ENCODE results near the gene KRTAP17-1.
"Not testable (repeated sequence)": the region's sequence is repeated elsewhere in the genome, so short reads cannot be mapped to it uniquely, and the experiment has no call there.

Gene KRTAP17-1

DNA sequence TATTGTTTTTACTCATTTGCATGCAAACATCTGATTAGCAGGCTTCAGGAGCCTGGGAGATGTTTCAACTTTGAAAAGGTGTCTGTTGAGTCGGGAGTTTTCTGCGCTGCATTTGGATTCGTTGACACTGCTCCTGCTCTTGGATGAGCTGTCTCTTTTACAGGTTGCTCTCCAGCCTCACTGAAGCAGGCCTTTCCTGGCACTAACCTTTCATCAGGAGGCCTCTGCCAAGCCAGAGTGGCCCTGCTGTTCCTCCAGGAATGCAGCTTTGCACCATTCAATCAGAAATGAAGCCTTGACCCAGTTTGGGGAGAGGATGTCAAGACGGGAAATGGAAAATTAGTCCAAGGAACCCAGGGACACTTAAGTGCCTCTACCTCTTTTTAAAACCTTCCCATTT is 12.5 kb downstream of the KRTAP17-1 start:
- DNase-seq (ENCODE audit: low spot score) = no peak

DNA sequence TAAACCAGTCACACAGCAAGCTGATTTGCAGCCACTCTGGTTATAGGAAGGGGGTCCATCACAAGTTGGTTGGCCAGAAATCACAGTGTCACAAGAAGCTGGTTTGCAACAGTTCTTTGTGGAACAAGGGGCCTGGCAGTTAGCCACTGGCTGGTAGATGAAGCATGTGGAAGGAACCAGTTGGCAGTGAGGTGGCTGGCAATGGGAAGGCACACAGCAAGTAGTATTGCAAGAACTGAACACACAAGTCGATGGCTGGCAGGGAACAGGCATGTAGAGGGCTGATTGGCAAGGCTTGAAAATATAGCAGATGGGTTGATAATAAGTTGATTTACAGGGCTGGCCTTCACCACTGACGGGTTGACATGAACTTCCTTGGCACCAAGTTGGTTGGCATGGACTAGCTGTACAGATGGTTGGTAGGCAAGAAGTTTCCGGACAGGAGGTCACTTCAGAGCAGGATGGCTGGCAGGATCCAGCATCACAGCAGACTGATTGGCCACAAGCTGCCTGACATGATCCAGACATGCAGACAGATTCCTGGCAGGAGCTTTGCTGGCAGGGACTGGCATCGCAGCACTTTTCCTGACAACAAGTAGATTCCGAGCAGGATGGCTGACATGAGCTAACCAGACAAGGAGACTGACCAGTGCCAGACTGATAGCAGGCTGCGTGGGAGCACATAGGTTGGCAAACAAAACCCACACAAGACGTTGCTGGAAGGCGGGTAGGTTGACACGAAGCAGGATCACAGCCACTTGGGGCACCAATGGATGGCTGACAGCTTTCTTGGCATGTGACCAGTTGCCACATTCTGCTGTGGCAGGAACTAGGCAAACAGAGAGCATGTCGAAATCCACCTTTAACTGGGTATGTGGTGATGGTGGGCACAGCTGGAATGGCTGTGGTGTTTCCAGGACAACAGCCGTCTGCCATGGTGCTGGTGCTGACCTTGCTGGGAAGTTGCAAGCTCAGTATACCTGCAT is 13.3 kb downstream of the KRTAP17-1 start, which contains the start of gene KRTAP29-1:
Gene KRTAP29-1 (minus strand): TSS at position 936 of the 986 bp plus-strand sequence. CDS start 0 bp downstream, at position 936.
- DNase-seq (ENCODE audit: low spot score) = no peak

DNA sequence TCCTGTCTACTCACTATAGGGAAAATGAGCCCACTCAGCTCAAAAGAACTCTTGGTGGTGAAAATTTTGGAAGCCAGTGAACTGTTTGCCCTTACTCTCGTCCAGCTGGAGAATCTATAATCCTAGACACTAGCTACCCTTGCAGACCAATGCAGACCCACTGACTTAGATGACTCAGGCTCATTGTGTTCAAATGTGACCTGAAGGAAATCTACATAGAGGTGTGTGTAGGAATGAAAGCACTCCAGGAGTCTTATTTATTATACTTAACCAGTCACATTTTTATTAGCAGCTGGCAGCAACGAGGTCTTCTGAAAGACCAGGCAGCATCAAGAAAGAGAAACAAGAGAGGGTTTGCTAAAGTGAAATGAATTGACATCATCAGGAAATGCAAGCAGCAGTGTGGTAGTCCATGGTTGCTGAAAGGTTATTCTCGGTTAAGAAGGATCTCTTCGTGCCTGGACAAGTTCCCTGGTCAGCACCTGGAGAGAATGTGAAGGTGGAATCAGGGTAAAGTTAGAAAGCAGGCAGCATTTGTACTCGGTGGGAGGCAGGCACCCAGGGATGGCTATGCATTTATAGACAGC is 14.2 kb downstream of the KRTAP17-1 start:
- DNase-seq (ENCODE audit: low spot score) = no peak

DNA sequence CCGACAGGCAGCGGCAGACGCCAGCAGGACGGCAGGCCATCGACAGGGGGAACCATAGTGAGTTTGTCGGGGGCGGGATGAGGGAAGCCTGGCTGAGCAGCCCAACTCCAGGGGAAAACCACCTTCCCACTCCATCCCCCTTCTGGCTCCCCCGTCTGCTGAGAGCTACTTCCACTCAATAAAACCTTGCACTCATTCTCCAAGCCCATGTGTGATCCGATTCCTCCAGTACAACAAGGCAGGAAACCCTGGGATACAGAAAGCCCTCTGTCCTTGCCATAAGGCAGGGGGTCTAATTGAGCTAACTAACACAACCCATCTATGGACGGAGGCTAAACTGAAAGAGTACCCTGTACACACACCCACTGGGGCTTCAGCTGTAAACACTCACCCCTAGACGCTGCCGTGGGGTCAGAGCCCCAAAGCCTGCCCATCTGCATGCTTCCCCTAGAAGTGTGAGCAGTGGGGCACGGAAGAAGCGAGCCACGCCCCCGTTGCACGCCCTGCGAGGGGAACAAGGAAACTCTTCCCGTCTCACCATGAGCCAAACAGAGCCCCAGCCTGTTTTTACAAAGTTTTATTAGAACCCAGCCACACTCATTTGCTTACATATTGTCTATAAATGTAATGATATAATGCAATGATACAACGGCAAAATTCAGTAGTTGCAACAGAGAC is 16.9 kb downstream of the KRTAP17-1 start:
- no peak for DNase-seq (ENCODE audit: low spot score)

DNA sequence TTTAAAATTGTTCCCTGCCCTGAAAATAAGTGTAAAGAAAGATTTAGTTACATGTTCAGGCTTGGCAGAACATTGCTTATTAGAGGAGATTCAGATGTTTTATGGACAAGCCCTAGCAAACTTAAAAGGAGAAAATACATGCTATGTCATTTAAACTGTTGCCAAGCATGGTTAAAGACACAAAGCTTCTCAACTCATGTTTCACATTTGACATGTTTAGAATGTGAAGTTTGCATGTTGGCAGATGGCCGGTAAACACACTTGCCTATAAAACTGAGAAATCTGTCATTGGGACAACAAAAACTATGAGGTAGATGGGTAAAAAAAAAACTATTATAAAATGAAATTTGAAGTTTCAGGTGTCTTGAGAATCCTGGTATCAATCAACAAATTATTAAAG is 18.7 kb downstream of the KRTAP17-1 start:
- no peak for DNase-seq (ENCODE audit: low spot score)

DNA sequence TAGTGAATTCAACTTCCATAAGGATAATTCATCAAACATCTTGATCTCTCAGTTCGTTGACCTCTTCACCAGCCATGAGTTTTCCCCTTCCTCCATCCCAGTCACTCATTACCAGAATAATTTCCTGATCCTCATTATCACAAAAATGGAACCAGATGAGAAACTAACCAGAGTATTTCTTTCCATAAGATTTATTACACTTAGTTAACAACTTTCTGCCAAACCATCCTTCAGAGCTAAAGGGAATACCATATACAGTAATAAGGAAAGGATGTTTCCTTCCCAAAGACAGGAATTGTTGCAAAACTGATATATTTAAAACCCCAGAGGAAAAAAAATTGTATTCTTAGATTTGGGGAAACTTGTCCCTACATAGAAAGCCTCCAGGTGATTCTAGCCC is 21.5 kb downstream of the KRTAP17-1 start:
- no peak for DNase-seq (ENCODE audit: low spot score)

DNA sequence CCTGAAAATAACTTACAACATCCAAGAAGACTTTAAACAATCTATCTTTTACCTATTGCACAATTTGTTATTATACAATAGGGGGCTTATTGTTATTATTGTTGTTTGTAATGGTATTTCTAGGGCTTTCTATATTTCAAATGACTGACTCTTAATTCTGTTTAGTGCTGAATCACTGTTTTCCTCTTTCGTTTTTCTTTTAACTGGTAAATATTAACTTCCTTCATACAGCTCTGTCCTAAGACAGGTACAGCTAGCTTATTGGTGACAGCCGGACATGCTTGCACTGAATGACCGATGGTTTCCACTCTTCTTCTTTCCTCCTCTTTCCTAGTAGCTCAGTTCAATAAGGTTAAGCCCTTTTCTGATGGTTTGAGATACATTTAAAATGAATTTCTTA is 28.5 kb downstream of the KRTAP17-1 start:
- no peak for DNase-seq (ENCODE audit: low spot score)

DNA sequence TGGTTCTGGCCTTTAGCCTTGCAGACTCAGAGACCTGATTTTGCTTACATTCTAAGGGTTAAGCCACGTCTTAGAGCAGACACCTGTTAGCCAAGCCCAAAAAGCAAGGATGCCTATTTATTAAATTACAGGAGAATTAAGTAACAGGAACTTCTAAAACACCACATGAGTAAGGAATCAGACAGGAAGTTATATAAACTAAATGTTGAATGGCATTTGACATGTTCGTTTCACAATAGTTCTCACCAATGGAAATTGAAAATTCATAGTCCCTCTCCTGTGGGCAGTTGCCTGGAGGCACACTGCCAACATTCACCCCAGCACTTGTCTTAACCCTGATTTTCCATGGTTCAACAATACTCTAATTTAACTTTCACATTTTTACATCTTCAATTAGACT is 31.0 kb downstream of the KRTAP17-1 start:
- DNase-seq (ENCODE audit: low spot score) = no peak

DNA sequence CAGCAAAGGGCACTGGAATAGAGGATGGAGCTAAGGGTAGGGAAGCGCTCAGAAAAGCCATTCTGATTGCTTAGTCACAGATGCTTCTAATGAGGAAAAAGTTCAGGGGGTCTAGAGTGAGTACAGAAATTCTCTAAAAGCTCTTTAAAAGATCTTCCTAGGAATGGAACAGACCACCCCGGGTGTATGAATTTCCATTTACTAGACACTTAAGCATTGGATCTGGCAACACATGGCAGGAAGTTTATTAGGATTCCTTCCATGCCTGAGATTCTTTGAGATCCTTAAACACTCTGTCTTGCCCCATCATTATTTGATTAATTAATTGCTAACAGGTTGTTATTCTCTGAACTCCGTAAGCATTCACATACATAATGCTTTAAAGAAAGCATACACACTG is 31.5 kb downstream of the KRTAP17-1 start:
- no peak for DNase-seq (ENCODE audit: low spot score)

DNA sequence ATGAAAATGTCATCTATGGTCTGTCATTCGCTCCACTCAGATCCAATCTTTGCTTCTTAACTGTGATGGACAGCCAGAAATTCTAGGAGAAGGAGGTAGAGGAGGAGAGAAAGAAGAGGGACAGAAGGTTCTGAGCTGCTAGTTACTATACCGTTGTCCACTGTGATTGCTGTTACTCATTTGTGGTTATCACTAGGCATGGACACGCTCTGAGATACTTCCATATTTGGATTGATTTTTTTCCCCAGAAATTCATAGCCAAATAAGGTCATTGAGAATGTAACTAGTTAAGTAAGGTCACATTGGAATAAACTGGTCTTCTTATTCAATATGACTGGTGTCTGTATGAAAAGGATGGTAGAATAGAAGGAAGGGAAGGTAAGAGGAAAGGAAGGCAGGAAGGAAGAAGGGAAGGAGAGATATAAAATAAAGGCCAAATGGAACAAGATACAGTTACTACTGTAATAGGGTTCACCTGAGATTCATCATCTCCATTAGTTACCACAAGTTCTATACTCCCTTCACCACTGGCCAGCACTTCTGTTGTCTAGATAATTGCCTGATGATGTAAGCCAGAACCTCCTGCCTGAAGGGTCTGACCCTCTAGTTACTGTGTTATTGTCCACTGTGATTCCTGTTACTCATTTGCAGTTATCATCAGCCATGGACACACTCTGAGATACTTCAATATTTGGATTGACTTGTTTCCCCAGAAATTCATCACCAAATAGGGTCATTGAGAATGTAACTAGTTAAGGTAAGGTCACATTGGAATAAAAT is 37.1 kb downstream of the KRTAP17-1 start:
- no peak for DNase-seq (ENCODE audit: low spot score)

DNA sequence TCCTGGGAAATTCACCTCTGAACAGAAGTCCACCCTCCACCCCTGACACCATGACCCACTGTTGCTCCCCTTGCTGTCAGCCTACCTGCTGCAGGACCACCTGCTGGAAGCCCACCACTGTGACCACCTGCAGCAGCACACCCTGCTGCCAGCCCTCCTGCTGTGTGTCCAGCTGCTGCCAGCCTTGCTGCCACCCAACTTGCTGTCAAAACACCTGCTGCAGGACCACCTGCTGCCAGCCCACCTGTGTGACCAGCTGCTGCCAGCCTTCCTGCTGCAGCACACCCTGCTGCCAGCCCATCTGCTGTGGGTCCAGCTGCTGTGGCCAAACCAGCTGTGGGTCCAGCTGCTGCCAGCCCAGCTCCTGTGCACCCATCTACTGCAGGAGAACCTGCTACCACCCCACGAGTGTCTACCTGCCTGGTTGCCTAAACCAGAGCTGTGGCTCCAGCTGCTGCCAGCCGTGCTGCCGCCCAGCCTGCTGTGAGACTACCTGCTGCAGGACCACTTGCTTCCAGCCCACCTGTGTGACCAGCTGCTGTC is 39.8 kb downstream of the KRTAP17-1 start, which contains the start of gene KRTAP9-7:
Gene KRTAP9-7 (plus strand): TSS at position 51 of the 543 bp plus-strand sequence. CDS start 0 bp downstream, at position 51.
- DNase-seq (ENCODE audit: low spot score) = not testable (repeated sequence)

DNA sequence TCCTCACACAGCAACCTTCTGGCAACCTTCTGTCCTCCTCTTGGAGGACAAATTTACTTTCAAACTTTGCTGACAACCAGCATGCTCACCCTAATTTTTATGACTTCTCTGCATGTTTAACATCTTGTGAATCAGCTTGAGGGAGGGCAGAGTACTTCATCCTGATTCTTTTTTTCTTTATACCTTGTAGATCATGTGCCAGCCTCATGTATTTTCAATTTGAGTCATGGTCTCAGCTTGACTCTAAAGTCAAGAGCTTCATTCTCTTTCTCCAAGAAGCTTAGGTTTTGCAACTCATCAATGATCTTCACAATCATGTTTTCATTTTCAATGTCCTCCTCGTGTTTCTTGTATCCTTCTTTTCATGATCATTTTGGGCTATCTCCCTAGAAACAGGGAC is 43.7 kb downstream of the KRTAP17-1 start:
- DNase-seq (ENCODE audit: low spot score) = no peak

DNA sequence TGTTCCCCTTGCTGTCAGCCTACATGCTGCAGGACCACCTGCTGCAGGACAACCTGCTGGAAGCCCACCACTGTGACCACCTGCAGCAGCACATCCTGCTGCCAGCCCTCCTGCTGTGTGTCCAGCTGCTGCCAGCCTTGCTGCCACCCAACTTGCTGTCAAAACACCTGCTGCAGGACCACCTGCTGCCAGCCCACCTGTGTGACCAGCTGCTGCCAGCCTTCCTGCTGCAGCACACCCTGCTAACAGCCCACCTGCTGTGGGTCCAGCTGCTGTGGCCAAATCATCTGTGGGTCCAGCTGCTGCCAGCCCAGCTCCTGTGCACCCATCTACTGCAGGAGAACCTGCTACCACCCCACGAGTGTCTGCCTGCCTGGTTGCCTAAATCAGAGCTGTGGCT is 44.2 kb downstream of the KRTAP17-1 start:
- DNase-seq (ENCODE audit: low spot score) = not testable (repeated sequence)

DNA sequence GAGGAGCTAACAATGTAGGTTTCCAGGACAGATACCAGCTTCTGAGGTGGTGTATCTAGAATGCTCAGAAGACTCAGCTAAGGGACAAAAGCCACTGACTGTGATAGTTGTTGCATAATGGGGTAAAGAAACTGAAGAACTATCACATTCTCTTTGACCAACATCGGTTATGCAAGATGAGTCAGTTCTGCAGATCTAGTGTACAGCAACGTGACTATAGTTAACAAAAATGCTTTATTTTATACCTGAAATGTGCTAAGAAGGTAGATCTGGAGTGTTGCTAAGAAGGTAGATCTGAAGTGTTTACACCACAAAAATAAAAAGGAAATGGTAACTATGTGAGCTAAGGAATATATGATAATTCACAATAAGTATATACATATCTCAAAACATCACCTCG is 47.8 kb downstream of the KRTAP17-1 start:
- DNase-seq (ENCODE audit: low spot score) = no peak

DNA sequence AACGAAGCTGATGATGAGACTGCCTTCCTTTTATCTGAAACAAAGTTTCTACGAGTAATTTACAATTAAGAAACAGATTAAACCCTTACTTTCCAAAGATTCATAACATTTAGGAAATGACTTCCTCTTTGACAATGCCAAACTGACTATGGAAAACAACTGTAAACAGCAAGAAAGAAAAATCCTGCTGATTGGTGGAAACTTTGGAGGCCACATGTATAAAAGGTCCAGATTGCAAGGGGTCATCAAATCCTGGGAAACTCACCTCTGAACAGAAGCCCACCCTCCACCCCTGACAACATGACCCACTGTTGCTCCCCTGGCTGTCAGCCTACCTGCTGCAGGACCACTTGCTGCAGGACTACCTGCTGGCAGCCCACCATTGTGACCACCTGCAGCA is 50.4 kb downstream of the KRTAP17-1 start, which contains the start of gene KRTAP9-6:
Gene KRTAP9-6 (plus strand): TSS at position 301 of the 400 bp plus-strand sequence. CDS start 0 bp downstream, at position 301.
- DNase-seq (ENCODE audit: low spot score) = no peak

All from hematopoietic multipotent progenitor cell treated with erythropoietin and hydrocortisone succinate and interleukin-3 and kit ligand, for 17 days (in vitro differentiated cells).